Stimulated activated CD8-positive, alpha-beta memory T cell treated with anti-CD3 and anti-CD28 coated beads, Interleukin-12 subunit alpha, Interleukin-12 subunit beta, amount 100 ng/mL, for 24 hours (primary cell): ENCODE data around the gene LIN52.

ENCODE experiments used
- DNase-seq: peaks from one replicate; pipeline ENCODE4 v3.0.0-alpha.2; 2020; ENCODE audit errors: extremely low read depth

LIN52 gene

DNA sequence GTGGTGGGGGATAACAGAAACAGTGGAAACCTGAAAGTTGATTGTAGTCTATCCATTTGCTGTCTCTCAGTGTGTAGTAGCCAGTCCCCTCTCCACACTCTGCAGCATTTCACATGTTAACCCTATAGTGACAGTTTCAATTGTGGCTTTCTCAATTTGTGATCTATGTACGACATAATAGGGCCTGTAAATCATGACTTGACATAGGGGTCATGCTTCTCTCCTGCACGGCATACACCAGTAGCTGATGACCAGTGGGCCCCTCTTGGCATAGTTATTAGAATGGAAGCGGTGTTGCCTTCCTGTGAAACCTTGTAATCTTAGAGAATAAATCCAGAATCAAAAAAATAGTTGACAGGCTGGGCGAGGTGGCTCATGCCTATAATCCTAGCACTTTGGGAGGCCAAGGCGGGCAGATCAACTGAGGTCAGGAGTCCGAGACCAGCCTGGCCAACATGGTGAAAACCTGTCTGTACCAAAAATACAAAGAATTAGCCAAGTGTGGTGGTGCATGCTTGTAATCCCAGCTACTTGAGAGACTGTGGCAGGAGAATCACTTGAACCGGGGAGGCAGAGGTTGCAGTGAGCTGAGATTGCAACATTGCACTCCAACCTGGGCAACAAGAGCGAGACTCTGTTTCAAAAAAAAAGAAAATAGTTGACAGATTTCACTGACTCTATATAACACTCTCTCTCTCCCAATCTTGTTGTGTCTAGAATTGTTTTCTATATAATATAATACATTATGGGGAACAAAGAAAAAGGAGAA is 109.9 kb downstream of the LIN52 start:
- DNase-seq = no peak

DNA sequence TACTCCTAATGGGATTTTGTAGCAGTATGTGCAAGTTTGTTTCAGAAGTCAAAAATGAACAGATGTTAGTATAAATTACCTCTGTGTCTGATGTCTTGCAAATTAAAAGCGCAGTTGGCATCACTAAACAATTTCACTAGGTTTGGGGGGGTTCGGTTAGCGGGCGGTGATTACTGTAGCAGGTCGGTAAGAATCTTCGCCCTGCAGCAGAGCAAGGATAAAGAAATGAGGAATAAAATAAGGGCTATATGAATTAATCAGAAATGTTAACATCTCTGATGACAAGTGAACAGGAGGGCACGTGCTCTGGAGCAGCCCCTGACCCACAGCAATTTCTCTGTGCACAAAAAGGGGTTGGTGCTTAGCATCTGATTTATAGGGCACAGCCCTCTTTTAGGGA is 110.9 kb downstream of the LIN52 start:
- no peak for DNase-seq

DNA sequence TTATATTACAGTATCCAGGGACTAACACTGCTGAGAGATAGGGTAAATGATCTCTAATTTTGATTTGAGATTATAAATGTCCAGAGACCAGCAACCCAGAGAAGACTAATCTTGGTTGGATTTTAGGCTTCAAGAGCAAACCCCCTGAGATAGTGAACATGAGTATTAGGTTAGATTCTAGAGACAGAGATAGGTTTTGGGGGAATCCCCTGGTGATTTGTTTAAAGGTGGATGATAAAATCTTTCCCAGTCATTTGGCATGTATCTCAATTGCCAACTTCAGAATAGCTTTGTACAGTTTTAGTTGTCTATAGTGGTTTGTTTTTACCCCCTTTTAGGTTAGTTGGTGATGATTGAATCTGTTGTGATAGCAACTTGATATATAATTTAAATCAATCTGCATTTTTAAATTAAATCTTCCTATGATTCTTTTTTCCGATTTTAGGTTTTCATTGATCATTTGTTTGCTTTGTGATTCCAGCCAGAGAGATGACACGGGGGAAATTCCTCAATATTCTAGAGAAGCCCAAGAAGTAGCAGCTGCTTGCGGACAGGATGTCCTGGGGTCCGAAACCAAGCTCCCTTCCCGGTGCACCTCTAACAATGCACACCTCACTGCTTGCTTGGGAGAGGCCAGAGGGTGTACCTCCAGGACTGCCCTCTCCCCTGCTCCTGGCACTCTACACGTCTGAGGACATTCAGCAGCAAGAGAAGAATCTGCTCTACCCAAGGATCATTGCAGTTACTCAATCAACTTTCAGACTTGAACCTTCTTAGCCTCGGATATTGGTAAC is 113.9 kb downstream of the LIN52 start:
- no peak for DNase-seq

DNA sequence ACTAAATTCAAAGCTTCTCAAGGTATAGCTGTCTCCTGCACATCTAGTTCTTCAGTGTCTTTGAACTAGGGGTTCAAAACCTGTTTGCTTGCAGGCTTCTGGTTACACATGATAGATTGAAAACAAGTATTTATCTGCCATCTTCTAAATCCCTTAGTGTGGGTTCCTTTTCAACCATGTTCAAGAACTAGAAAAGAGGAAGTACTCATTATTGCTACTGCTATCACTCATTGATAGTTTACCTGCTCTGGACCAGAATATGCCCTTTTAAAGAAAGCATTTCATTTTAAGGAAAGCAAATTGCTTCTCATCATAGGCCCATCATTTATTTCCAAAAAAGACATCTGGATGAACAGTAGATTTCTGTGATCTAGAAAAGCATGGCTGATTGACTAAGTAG is 117.4 kb downstream of the LIN52 start:
- DNase-seq = no peak

DNA sequence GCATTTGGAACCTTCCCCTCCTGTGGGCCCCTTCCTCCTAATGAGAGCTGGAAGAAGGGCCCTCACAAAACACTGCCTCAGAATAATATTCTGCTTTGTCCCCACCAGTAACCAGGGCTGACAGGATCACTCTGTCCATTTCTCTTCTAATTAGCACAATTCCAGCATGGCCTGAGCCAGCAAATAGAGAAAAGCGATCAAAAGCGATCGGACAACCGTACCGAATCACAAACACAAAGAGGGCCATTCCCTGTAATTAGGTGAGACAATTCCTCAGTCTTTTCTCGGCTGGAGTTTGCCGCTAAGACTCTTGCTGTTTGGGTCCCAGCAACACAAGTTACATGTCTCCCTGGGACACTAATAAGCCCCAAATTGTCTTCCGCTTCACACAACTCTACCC is 118.9 kb downstream of the LIN52 start:
- no peak for DNase-seq

DNA sequence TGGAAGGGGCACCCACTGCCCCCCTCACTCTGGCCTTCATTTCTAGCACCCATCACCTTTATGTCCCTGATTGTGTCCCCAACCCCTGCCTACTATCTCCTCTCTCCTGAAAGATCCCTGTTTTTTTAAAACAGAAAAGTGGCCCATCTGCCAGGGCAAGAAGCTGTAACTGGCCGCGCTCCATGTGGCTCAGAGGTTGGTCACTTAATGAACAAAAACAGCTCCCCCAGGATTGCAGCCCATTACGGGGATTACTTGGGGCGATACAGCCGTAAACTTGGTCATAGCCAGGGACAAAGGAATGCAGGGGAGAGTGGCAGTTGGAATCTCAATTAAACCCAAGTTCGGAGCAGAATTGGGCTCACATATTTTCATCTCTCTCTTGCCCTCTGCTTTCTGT is 119.7 kb downstream of the LIN52 start:
- no peak for DNase-seq

DNA sequence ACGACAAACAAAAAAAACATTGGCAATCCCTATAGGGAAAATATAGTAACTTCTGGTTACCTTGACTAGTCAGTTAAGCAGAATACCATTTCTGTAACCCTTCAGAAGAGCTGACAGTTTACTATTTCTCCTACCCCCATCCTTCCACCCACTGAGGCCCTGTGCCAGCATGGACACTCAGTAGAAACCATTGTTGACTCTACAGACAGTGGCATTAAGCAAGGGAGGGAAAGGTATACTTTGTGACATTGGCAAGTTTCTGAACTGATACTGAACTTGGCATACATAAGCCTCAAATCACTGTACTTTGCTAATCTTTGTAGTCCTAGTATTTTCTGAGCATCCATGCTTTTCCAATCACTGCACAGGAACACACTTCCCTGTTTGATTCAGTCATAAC is 121.1 kb downstream of the LIN52 start:
- no peak for DNase-seq

DNA sequence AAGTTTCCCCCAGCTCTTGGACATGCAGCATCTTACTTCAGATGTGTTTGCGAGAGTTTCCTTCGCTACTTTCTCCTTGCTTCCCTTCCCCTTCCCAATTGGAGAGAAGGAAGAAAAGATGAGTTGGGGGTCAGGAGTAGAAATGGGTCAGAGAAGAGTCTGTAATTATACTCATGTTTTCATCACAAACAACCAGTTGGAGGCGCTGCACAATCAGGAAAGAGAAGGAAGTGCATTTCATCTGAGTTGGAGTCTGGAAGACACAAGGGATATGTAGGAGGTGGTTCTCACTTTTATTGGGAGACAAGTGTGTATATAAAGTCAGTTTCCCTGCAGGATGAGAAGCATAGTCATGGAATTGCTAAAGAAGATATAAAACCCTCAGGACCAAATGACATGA is 123.2 kb downstream of the LIN52 start:
- no peak for DNase-seq

DNA sequence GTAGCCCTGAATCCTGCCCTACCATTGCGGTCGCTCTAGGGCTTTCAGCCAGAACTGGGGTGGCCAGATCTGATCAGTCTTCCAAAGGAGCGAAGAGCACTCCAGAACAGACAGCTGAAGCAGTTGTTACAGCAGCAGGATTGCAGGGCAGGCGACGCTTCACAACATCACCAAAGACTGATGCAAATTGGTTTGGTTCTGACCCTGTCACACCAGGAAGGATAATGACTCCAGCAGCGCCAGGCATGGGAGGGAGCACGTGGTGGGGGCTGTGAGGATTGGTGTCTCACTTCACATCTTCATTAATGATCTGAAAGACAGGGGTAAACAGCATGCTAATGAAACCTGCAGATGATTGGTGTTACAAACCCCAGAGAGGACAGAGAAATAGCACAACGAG is 123.9 kb downstream of the LIN52 start:
- DNase-seq = no peak

DNA sequence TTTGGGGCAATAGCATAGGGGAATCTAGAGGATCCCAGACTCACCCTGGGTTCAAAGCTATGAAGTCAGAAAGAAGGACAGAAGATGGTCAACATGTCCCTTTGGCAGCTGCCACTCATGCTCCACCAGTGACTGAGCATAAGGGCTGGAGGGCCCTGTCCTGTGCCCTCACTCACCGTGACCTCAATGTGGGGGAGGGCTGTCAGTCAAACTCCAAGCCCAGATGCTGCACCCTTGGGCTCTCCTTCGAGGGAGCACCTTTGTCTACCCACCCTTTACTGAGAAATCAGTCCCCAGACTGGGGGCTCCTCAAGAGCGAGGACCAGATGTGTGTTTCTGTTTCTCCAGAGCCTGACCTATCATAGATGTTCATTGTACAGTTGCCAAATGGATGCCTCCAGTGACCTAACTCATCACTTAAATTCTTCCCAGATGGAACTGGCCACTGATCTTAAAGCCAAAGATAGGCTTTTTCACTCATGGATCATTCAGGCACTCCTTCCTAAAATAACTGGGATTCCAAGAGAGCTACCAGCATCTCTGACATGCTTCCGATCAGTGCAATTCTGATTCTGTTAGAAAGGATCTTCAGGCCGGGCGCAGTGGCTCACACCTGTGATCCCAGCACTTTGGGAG is 127.3 kb downstream of the LIN52 start:
- no peak for DNase-seq

DNA sequence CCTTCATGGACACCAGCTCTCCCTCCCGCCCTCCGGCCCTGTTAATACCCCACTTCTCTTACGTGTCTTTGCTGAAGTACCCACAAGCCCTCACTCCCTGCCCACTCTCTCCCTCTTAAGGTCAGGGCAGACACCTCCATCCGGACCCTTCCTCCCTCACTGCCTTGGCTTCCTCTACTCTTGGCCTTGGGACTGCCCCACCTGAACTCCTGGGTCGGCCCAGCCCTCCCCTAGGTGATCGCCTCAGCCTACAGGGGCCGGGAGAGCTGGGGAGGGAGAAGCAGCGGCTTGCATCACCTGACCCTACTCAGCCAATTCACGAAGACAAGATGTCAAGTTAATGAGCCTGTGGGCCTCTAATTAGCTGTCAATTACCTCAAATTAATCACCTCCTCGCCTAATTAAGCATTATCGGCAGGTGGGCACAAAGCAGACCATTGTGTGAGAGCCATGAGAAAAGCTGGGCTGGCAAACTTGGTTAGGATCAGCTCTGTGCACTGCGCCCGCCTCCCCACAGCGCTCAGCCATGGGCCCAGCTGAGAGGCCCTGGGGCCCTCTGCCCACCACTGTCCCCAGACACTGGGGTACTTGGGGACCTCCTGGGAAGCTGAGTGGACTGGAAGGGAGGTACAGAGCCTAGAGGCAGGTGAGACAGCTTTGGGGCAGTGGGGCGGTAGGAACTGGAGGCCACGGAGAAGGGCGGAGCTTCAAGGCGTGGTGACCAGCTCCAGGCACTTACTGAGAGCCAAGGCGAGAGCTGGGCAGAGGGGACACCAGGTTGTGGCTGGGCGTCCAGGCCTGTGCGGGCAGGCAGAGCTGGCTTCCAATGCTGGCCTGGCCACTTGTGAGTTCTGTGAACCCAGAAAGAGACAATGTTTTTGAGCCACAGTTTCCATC is 129.4 kb downstream of the LIN52 start:
- DNase-seq = no peak

DNA sequence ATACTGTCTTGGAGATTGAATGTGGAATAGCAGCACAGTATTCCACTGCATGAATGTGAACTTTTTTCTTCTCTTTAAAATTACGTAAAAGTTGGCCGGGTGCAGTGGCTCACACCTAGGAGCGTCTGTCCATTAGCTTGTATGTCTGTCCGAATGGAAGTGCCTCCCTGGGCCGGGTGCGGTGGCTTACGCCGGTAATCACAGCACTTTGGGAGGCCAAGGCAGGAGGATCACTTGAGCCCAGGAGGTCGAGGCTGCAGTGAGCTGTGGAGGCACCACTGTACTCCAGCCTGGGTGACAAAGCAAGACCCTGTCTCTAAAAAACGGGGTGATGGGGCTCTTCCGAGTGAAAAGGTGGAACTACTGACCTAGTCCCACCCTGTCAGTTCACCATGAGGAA is 131.9 kb downstream of the LIN52 start:
- DNase-seq = no peak

DNA sequence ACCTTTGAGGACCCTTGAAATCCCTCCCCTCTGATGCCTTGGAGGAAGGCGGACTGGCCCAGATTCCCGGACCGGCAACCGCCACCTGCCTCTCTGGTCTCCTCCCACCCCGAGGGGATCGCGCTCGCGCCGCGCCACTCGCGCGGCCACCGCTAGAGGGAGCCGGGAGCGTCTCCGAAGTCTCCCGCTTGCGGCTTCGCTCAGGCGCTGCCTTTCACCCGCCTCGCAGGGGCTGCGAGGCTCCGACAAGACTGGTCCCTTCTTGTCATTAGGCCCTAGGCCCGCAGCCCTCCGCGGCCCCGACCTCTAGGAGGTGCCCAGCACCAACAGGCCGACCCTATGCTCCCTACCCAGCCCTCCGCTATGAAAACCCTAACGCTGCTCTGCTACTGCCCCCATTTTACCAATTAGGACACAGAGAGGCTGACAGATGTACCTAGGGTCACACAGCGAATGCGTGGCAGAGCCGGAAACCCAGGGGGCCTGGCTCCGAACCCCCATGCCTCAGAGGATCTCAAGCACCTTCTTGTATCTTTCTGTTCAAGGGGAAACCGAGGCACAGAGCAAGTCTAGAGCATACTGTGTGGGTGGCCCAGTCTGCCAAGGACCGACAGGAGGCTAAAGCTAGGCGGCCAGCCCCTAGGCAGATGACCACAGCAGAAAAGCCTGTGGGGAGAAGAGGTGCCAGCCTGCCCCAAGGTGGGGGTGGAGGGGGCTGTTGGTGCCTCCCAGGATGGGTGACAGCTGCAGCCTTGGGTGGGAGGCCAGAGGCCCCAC is 133.1 kb downstream of the LIN52 start:
- DNase-seq = peak; percentile 36

DNA sequence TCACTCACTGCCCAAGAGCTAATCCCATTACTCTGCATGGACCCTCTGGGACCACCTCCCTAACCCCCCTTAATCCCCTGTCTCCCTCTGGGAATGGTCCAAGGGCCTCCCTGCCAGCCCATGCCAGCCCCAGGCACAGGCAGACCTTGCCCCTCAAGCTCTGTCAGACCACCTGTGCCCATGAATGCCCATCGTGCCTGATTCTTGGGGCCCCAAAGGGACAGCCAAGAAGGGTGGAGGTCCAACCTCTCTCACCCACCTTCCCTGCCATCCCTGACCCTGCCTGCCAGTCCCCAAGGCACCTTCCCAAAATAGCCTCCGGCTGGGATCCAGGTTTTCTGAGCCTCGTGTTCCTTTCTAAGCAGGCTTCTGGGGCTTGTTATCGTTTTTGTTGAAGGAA is 133.7 kb downstream of the LIN52 start:
- DNase-seq = no peak

DNA sequence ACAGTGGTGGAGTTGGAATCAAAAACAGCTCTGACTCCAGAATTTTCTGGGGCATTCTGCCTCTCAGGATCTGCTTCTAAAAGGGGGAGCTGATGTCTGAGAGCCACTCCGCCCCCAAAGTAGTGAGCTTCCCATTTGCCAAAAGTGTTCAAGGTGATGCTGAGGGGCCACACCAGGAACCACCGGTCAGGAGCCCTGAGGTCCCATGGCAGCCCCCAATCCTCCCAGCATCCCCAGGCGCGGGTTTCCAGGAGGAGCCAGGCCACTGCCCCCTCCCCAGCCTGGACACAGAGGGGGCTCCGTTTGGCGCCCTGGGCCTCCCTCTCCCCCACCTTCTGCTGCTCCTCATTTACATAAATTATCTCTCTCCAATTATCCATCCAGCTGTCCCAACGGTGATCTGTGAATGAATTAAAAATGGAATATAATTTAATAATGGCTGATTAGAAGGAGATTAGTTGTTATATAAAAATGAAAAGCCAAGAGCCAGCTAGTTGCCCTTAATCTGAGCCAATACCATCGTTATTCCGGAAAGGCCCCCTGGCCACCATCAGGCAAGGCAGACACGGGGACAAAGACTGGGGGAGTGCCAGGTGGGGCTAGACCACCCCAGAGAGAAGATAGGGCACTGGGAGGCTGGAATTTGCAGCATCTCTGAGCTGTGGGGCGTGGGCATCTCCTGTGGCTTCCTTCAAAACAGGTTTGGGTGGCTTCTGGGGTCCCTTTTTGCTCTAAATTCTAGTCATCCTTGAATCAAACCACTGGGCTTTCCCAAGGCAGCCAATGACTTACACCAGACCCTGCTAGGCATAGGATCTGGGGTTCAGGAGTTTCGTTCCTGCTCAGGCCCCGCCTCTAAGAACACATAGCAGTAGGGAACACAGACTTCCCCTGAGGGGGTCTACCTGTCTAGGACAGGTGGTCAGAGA is 134.8 kb downstream of the LIN52 start:
- no peak for DNase-seq

DNA sequence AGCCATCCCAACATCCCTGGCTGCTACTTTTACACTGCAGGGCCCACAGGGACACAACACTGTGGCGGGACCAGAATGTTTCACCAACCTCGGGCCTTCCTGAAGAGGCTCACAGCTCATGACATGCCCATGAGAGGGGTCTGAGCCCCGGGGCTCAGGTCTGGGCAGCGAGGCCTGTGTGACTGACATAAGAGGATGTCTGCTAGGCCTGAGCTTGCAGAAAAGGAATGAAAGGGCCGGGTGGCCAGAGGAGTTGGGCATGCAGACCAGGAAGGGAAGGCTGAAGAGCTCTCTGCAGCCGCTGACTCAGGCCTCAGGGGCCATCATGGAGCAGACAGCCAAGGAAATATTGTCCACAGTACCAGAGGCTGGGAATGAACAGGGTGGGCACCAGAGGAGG is 136.2 kb downstream of the LIN52 start:
- DNase-seq = no peak

DNA sequence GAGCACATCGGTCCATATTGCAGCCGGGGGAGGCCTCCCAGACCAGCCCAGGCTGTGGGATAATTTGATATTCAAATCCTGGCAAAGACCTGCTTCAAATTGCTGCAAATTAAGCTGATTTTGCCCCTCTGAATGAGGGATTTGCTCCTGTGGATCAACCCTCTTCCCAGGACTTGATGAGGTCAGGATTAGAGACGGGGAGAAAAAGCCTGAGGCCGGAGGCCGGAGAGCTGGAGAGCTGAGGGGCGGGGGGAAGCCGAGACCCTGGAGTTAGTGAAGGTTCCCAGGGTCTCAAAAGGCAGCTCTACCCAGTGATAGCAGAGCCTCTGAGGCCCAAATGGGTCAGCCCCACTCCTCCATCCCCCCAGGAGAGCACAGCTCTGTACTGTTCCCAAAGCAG is 137.0 kb downstream of the LIN52 start:
- DNase-seq = no peak

DNA sequence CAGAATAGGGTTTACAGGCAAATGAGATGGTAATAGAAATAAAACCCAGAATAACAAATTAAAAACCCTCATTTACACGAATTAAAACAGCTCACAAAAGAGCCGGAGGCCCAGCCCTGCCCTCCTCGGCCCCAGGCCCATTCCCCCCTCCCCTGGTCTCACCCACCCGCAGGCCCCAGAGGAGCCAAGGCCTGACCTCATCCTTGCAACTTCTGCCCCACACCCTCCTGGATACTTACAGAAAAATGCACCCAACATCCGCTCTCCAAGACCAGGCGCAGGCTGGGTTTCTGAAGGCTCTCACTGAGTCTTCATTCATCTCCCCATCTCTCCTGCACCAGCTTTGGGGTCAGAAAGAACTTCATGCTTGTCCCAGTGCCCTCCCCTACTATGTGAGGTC is 138.3 kb downstream of the LIN52 start:
- DNase-seq = no peak

DNA sequence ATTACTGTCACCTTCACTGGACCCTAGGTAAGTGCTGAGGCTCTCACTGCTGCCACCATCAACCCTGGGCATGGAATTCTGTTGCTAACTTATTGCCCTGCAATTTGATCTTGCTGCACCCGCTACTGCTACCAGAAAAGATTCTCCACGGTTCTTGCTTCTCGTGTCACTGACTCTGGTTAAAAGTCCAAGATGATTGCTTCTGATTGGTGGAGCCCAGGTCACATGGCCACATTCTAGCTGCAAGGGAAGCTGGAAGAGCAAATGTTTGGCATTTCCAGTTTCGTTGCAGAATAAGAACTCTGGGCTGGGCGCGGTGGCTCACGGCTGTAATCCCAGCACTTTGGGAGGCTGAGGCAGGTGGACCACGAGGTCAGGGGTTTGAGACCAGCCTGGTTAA is 147.0 kb downstream of the LIN52 start:
- DNase-seq = no peak

DNA sequence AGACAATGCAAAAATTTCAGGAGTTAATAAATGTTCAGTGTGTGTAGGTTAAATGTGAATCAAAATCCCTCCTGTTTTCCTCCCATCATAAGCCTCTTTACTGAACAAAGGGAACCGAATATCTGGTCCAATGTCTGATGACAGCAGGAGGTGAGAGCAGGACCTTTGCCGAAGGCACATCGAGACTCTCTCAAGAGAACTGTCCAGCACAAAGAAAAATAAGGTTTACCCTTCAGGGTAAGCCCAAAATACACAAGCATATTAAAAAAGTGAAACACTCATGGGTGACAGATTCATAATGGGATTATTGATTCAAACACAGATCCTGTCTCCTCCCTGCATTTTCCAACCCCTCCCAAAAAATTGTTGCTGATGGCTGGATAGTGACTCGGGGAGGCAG is 150.3 kb downstream of the LIN52 start:
- no peak for DNase-seq
